AG09319 (cell line): ENCODE measurements around the gene TMUB1.

Experiments
- DNase-seq: peaks from one replicate; pipeline ENCODE4 v3.0.0-alpha.2; 2010; ENCODE audit warnings: low read depth; ENCODE audit errors: extremely low read depth
- CTCF ChIP-seq: IDR thresholded peaks from 2 replicates; pipeline ENCODE4 v1.5.1; 2011; ENCODE audit warnings: low read depth, mild to moderate bottlenecking, inconsistent platforms, low read length, moderate library complexity

The TMUB1 gene

DNA sequence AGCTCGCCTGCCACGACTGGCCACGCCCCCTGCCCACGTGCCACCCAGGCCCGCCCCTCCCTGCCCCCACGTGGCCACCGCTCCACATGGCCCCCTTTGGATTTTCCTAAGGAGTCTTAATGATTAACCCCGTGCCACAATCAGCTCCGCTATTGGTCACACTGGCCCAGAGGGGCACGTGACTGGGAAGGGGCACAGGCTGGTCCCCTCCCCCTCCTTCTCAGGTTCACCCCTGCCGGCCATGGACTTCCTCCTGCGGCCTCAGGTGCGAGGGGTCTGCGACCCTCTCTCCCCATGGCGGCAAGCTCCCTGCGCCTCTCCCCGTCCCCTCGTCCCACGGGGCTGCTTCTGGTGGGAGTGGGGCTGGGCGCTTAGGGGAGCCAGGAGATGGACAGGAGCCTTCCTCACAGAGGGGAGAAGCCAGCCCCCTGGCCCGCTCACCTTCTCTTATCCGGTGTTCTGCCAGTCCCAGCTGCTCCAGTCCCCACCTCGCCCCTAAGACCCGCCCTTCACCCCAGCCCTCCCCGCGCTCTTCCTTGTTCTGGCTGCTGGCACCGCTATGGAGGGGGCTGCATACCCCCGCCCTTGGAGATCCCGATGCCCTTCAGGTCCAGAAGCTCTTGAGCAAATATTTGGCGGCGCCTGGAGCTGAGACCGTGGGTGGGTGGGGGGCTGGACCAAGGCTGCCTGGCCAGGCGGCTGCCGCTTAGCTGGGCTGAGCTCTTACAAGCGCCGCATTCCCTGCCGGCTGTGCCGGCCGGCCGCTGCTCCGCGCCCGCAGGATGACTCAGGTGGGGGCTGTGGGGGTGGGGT, 20.7 kb downstream of the TMUB1 start:
- no peak for DNase-seq
- TF ChIP-seq CTCF, result no peak

GRCh38 chr7:151062111-151062398, 21.2 kb downstream of the TMUB1 start:
- no peak for DNase-seq
- TF ChIP-seq CTCF, result no peak

DNA sequence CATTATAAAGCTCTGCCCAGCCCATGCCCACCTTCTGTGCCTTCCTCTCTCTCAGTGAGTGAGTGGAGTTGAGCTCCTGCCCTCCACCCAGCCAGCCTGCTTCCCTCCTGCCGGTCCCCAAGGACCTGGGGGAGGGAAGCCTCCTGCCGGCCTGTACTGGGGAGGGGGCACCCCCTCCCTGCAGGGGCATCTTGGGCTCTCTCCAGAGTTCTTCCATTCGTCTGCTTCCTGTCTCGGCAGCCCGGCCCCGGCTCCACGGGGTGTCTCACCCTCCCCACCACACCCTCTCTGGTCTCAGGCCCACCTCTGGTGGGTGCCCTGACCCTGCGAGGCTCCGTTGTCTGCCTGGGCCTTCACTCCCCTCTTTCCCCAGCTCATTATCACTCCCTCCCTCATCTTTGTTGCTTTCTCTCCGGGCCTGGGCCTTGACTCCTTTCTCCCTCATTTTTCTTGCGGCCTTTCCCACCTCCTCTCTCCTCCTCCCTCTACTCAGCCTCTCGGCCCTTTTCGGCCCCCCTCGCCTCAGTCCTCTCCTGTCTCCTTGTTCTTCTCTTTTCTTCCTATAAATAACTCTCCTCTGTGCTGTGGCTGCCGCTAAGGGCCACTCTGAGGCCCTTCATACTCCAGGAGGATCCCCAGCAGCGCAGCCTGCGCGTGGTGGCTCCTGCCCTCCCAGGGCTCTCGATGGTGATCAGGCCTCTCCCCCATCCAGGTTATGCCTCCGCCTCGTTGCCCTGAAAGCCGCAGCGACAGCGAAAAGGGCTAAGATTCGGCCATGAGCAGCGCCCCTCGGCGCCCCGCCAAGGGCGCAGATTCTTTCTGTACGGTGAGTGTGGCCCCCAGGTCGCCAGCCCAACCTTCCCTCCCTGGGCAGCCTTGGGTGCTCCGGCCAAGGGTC, 21.8 kb downstream of the TMUB1 start:
- TF ChIP-seq CTCF, result no peak; the same call in 1 of the 2 replicates
- DNase-seq, result no peak

DNA sequence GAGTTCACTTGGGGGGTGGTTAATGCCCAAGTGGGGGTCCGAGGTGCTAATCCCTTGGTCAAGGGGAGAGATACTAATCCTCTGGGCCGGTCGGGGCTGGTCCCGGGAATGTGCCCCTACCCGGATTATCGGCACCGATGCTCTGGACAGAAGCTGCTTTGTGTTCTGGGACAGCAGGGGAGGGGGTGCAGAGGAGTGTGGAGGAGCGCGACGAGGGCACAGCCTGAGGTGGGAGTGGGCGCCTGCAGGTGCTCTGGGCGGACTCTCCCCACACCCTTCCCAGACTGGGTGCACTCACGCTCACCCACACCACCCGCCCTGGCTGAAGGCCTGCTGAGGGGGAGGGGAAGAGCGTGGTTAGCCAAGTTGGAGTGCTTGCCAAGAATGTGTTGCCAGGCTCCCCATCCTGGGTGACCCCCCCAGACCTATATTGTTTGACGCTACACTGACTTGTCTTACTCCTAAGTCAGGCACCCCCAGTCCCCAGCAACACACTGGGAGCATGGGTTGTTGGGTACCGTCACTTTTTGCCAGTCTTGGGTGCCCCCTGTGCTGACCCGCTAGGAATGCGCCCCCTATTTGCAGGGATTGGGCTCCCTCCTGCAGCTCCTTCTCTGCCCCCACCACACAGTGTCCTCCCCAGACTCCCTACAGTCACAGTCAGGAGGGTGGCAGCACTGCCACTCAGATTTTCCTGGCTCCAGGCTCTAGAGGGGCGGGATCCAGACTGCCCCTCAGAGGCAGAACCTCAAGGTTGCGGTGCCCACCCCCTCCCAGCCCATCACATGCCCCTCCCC, 22.7 kb downstream of the TMUB1 start:
- no peak for DNase-seq
- TF ChIP-seq CTCF, result no peak; the same call in 1 of the 2 replicates

GRCh38 chr7:151060113-151060415, 23.2 kb downstream of the TMUB1 start:
- no peak for DNase-seq

GRCh38 chr7:151059367-151060112, 23.8 kb downstream of the TMUB1 start, which contains the start of gene SLC4A2:
SLC4A2 (plus strand) TSS chr7:151059589; CDS start chr7:151061988, 2,399 bp downstream.
- no peak for DNase-seq
- TF ChIP-seq CTCF, result peak; percentile 52

More at GRCh38 chr7:151060113-151060415, 23.2 kb downstream of the TMUB1 start:
- TF ChIP-seq CTCF, result no peak
